HepG2 (cell line): ENCODE data around the gene SLX1A. TPM values are rescaled to one million over a fixed set of nuclear protein-coding genes. Genes with fewer than 3 reads are reported as not detected.
A peak's percentile ranks its signal among the peaks of the same experiment; 100 is the strongest.

ENCODE experiments used
- AGO2 ChIP-seq: fragments of 200-400 bp; formaldehyde crosslinking; optimal IDR thresholded peaks from 2 replicates; pipeline ENCODE3; 2017; ENCODE audit warnings: mild to moderate bottlenecking, low read depth, low read length, moderate library complexity
- ETV5 ChIP-seq: IDR thresholded peaks from 2 replicates; pipeline ENCODE4 v1.6.1; 2018; ENCODE audit warnings: missing biosample characterization, missing genetic modification reagents, inconsistent platforms, borderline replicate concordance
- KAT2B ChIP-seq: fragments of 150-350 bp; IDR thresholded peaks from 2 replicates; pipeline ENCODE4 v1.6.1; 2014; ENCODE audit warnings: low read depth, low read length, borderline replicate concordance
- MIER2 ChIP-seq: IDR thresholded peaks from 2 replicates; pipeline ENCODE4 v1.6.1; 2016; ENCODE audit warnings: missing biosample characterization, missing genetic modification reagents
- PAWR ChIP-seq: sonication (generic); formaldehyde crosslinking; IDR thresholded peaks from 2 replicates; pipeline ENCODE4 v1.4.0; 2020; ENCODE audit warnings: missing genetic modification reagents, mild to moderate bottlenecking, borderline replicate concordance
- ZNF564 ChIP-seq: sonication (generic); formaldehyde crosslinking; IDR thresholded peaks from 2 replicates; pipeline ENCODE4 v1.8.1; 2023; ENCODE audit warnings: mild to moderate bottlenecking, missing genetic modification reagents
- ZNF883 ChIP-seq: sonication (generic); formaldehyde crosslinking; IDR thresholded peaks from 2 replicates; pipeline ENCODE4 v1.5.1; 2020; ENCODE audit warnings: mild to moderate bottlenecking, missing genetic modification reagents; ENCODE audit errors: not compliant biosample characterization
- polyA plus RNA-seq, 8 experiments: library from polyadenylated mRNA; depleted of rRNA in 3 of 8; stranded (reverse) in 7 of 8; unstranded in 1 of 8; fragments of >200 nt; fragmentation: Illumina TruSeq in 4 of 8; extraction: Trizol in 4 of 8; gene quantifications; 2 replicates each; pipeline versions ENCODE4 v1.2.1 to v1.2.3, GENCODE V29; 2011 to 2016; ENCODE audit warnings: low read depth in 4 of 8, missing spikeins in 1 of 8, mixed read lengths in 1 of 8; ENCODE audit not compliant: insufficient read depth in 1 of 8
- total RNA-seq, 5 experiments: library from RNA; depleted of rRNA; stranded (reverse); fragments of >200 nt; fragmentation: Illumina TruSeq; extraction: Trizol; gene quantifications; 2 replicates each; pipeline ENCODE4 v1.2.3, GENCODE V29; 2016; ENCODE audit warnings: low read depth in 1 of 5
- TF ChIP-seq, protein P1 (sequence below), 2 experiments: sonication (generic) in 1 of 2; formaldehyde crosslinking in 1 of 2; IDR thresholded peaks; 2 replicates each; pipeline versions ENCODE4 v1.6.1 to v1.9.0; 2014 to 2022; ENCODE audit warnings: antibody characterized with exemption in 1 of 2, borderline replicate concordance in 1 of 2, inconsistent platforms in 1 of 2, low read depth in 1 of 2, missing genetic modification reagents in 1 of 2
- TF ChIP-seq, protein P2 (sequence below): IDR thresholded peaks from 2 replicates; pipeline ENCODE4 v1.6.1; 2016; ENCODE audit warnings: mild to moderate bottlenecking
- TF ChIP-seq, protein P3 (sequence below): sonication (generic); formaldehyde crosslinking; IDR thresholded peaks from 2 replicates; pipeline ENCODE4 v1.4.0; 2020; ENCODE audit warnings: mild to moderate bottlenecking, missing genetic modification reagents
- TF ChIP-seq, protein P4 (sequence below): sonication (generic); formaldehyde crosslinking; IDR thresholded peaks from 2 replicates; pipeline ENCODE4 v1.5.0; 2020; ENCODE audit warnings: mild to moderate bottlenecking, missing genetic modification reagents

SLX1A gene
- total and polyA plus RNA-seq, 2 of the 13 experiments (the other 11 are each of a cell fraction or from before 2014, with no cell fraction given) = 12.0 to 37.1 TPM

DNA sequence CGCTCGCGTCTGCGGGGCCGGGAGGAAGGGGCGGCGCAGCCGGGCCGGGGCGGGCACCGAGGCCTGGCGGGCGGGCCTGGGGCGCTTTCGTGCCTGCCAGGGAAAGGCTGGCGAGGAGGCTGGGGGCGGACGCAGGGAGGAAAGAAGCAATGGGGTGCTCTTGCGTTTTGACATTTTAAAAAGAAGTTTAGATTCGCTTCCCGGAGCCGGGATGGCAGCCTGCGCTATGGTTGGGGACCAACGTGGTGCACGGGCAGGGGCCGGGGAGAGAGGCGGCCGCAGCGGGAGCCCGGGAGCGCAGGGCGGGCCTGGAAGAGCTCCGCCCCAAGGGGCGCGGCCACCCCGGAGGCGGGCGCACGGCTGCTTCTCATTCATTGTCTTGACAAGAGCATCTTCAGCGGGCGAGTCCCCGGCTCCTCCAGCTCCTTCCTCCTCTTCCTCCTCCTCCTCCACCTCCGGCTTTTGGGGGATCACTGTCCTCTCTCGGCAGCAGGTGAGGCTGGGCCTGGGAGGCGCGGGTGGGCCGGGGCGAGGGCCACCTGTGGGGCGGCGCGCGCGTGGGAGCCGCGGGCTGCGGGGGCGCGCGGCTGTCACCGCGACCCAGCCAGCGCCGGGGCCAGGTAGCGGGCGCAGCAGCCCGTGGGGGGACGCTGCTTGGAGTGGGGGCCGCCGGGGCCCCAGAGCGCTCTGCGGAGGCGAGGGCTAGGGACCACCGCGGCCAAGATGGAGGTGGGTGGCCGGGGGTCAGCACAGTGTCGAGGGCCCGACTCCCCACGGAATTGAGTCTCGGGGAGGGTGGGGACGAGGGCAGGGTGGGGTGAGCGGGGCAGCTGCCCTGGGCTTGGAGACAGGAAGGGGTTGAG lies 10.2 kb upstream of the SLX1A start, which contains the start of gene CORO1A (continued):
- TF ChIP-seq, protein P1, sequence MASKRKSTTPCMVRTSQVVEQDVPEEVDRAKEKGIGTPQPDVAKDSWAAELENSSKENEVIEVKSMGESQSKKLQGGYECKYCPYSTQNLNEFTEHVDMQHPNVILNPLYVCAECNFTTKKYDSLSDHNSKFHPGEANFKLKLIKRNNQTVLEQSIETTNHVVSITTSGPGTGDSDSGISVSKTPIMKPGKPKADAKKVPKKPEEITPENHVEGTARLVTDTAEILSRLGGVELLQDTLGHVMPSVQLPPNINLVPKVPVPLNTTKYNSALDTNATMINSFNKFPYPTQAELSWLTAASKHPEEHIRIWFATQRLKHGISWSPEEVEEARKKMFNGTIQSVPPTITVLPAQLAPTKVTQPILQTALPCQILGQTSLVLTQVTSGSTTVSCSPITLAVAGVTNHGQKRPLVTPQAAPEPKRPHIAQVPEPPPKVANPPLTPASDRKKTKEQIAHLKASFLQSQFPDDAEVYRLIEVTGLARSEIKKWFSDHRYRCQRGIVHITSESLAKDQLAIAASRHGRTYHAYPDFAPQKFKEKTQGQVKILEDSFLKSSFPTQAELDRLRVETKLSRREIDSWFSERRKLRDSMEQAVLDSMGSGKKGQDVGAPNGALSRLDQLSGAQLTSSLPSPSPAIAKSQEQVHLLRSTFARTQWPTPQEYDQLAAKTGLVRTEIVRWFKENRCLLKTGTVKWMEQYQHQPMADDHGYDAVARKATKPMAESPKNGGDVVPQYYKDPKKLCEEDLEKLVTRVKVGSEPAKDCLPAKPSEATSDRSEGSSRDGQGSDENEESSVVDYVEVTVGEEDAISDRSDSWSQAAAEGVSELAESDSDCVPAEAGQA (IDR thresholded peaks at IDR 0.05; ENCODE audit: low read depth) = no peak
- TF ChIP-seq, protein P1 (CRISPR knock-in tag; IDR thresholded peaks at IDR 0.05; ENCODE audit: borderline replicate concordance) = 0 out of 2 replicates have a peak, but pooled peaks have one; percentile 47
- no peak for TF ChIP-seq MIER2 (CRISPR knock-in tag)
- TF ChIP-seq ZNF564 = peak; percentile 66; the same call in 1 of the 2 replicates
- TF ChIP-seq AGO2 = peak; percentile 42
- no peak for TF ChIP-seq PAWR (CRISPR knock-in tag)
- TF ChIP-seq, protein P2, sequence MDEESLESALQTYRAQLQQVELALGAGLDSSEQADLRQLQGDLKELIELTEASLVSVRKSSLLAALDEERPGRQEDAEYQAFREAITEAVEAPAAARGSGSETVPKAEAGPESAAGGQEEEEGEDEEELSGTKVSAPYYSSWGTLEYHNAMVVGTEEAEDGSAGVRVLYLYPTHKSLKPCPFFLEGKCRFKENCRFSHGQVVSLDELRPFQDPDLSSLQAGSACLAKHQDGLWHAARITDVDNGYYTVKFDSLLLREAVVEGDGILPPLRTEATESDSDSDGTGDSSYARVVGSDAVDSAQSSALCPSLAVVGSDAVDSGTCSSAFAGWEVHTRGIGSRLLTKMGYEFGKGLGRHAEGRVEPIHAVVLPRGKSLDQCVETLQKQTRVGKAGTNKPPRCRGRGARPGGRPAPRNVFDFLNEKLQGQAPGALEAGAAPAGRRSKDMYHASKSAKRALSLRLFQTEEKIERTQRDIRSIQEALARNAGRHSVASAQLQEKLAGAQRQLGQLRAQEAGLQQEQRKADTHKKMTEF = peak; percentile 61; the same call in 1 of the 2 replicates
- TF ChIP-seq ZNF883 = peak; percentile 52
- TF ChIP-seq KAT2B = no peak
- TF ChIP-seq, protein P3, sequence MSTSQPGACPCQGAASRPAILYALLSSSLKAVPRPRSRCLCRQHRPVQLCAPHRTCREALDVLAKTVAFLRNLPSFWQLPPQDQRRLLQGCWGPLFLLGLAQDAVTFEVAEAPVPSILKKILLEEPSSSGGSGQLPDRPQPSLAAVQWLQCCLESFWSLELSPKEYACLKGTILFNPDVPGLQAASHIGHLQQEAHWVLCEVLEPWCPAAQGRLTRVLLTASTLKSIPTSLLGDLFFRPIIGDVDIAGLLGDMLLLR (CRISPR knock-in tag) = peak; percentile 45; the same call in 1 of the 2 replicates
- no peak for TF ChIP-seq ETV5 (CRISPR knock-in tag)
- TF ChIP-seq, protein P4, sequence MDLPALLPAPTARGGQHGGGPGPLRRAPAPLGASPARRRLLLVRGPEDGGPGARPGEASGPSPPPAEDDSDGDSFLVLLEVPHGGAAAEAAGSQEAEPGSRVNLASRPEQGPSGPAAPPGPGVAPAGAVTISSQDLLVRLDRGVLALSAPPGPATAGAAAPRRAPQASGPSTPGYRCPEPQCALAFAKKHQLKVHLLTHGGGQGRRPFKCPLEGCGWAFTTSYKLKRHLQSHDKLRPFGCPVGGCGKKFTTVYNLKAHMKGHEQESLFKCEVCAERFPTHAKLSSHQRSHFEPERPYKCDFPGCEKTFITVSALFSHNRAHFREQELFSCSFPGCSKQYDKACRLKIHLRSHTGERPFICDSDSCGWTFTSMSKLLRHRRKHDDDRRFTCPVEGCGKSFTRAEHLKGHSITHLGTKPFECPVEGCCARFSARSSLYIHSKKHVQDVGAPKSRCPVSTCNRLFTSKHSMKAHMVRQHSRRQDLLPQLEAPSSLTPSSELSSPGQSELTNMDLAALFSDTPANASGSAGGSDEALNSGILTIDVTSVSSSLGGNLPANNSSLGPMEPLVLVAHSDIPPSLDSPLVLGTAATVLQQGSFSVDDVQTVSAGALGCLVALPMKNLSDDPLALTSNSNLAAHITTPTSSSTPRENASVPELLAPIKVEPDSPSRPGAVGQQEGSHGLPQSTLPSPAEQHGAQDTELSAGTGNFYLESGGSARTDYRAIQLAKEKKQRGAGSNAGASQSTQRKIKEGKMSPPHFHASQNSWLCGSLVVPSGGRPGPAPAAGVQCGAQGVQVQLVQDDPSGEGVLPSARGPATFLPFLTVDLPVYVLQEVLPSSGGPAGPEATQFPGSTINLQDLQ = peak; percentile 65; the same call in 1 of the 2 replicates
